ENCODE measurements around the gene TIAM2.
A peak's percentile ranks its signal among the peaks of the same experiment; 100 is the strongest.

The TIAM2 gene

DNA sequence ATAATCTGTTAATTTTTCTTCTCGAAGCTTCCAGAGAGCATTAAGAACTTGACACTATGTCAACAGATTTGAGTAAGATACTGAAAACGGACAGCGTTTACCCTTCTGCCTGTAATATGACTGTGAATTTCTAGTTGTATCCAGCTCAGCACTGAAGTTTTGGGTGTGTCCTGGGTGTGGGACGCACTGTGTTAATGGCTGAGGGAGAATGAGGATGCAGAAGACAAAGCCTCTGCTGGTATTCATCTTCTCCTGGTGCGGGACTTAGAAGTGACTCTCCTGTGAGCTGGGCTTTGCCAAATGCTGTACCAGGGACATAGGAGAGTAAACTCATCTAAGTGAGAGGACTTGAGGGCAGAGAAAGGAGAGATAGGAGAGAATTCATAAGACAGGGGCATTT is 178.4 kb downstream of the TIAM2 start:
- Histone ChIP-seq H3K4me3 (replicated peaks; ENCODE audit: low read depth, low read length) (no peak overlapping the region), H3K27me3 (replicated peaks; ENCODE audit: control insufficient read depth, insufficient read depth, low read length) (no peaks in the 10 kb centered on the region), H3K36me3 (ENCODE audit: control insufficient read depth, insufficient read depth, low read length) (no peaks in the 10 kb centered on the region)
- no peak for DNase-seq (ENCODE audit: extremely low read depth, insufficient read length)
- TF ChIP-seq, protein P1, sequence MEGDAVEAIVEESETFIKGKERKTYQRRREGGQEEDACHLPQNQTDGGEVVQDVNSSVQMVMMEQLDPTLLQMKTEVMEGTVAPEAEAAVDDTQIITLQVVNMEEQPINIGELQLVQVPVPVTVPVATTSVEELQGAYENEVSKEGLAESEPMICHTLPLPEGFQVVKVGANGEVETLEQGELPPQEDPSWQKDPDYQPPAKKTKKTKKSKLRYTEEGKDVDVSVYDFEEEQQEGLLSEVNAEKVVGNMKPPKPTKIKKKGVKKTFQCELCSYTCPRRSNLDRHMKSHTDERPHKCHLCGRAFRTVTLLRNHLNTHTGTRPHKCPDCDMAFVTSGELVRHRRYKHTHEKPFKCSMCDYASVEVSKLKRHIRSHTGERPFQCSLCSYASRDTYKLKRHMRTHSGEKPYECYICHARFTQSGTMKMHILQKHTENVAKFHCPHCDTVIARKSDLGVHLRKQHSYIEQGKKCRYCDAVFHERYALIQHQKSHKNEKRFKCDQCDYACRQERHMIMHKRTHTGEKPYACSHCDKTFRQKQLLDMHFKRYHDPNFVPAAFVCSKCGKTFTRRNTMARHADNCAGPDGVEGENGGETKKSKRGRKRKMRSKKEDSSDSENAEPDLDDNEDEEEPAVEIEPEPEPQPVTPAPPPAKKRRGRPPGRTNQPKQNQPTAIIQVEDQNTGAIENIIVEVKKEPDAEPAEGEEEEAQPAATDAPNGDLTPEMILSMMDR (IDR thresholded peaks at IDR 0.05; ENCODE audit: insufficient read depth, low read length, poor library complexity, severe bottlenecking): no peak

GRCh38 chr6:155174576-155175211 is 179.6 kb downstream of the TIAM2 start:
- TF ChIP-seq, protein P1 (IDR thresholded peaks at IDR 0.05; ENCODE audit: insufficient read depth, low read length, poor library complexity, severe bottlenecking): peak; percentile 58
- H3K36me3 ChIP-seq (ENCODE audit: control insufficient read depth, insufficient read depth, low read length): no peaks in the 10 kb centered on the region
- peak; percentile 46 for DNase-seq (ENCODE audit: extremely low read depth, insufficient read length)
- no peak overlapping the region for H3K4me3 ChIP-seq (replicated peaks; ENCODE audit: low read depth, low read length)
- H3K27me3 ChIP-seq (replicated peaks; ENCODE audit: control insufficient read depth, insufficient read depth, low read length): no peaks in the 10 kb centered on the region

- Histone ChIP-seq H3K4me3 (replicated peaks; ENCODE audit: low read depth, low read length) (no peak overlapping the region), H3K36me3 (ENCODE audit: control insufficient read depth, insufficient read depth, low read length) (no peaks in the 10 kb centered on the region), H3K27me3 (replicated peaks; ENCODE audit: control insufficient read depth, insufficient read depth, low read length) (no peaks in the 10 kb centered on the region)
- DNase-seq (ENCODE audit: extremely low read depth, insufficient read length): no peak
- TF ChIP-seq, protein P1 (IDR thresholded peaks at IDR 0.05; ENCODE audit: insufficient read depth, low read length, poor library complexity, severe bottlenecking): peak; percentile 56
These were observed 182.3 kb downstream of the TIAM2 start for GRCh38 chr6:155177363-155177961.

- Histone ChIP-seq H3K27me3 (replicated peaks; ENCODE audit: control insufficient read depth, insufficient read depth, low read length) (no peaks in the 10 kb centered on the region), H3K36me3 (ENCODE audit: control insufficient read depth, insufficient read depth, low read length) (no peaks in the 10 kb centered on the region; the same call in 1 of the 2 replicates), H3K4me3 (replicated peaks; ENCODE audit: low read depth, low read length) (no peak overlapping the region; the same call in 1 of the 2 replicates)
- peak; percentile 46 for DNase-seq (ENCODE audit: extremely low read depth, insufficient read length)
- TF ChIP-seq, protein P1 (IDR thresholded peaks at IDR 0.05; ENCODE audit: insufficient read depth, low read length, poor library complexity, severe bottlenecking): no peak
These were observed 186.4 kb downstream of the TIAM2 start for GRCh38 chr6:155181498-155181897.

- Histone ChIP-seq H3K27me3 (replicated peaks; ENCODE audit: control insufficient read depth, insufficient read depth, low read length) (no peaks in the 10 kb centered on the region), H3K36me3 (ENCODE audit: control insufficient read depth, insufficient read depth, low read length) (no peaks in the 10 kb centered on the region; the same call in 1 of the 2 replicates), H3K4me3 (replicated peaks; ENCODE audit: low read depth, low read length) (peak overlapping the region; percentile 70)
- TF ChIP-seq, protein P1 (IDR thresholded peaks at IDR 0.05; ENCODE audit: insufficient read depth, low read length, poor library complexity, severe bottlenecking): no peak
- DNase-seq (ENCODE audit: extremely low read depth, insufficient read length): no peak
These were observed 187.0 kb downstream of the TIAM2 start for GRCh38 chr6:155182103-155182502.

Data from GM06990 (cell line).